ENCODE measurements around the gene RSPRY1.

GRCh38 chr16:57283214-57283958 lies 97.3 kb downstream of the RSPRY1 start:
- TF ChIP-seq CTCF (IDR thresholded peaks at IDR 0.05) (no peak), POLR2A (IDR thresholded peaks at IDR 0.05) (no peak), EP300 (IDR thresholded peaks at IDR 0.05) (no peak)

Data from tibial nerve (tissue), 4 donors.